Hindlimb muscle (tissue), 1 donor: Measurements from ENCODE around the gene FYB2. TPM values are rescaled to one million over a fixed set of nuclear protein-coding genes. Genes with fewer than 3 reads are reported as not detected.

ENCODE experiments used
- DNase-seq: peaks from one replicate; pipeline ENCODE4 v3.0.0-alpha.2; 2013
- polyA plus RNA-seq: library from polyadenylated mRNA; unstranded; fragments of 120-200 nt; gene quantifications from one replicate; pipeline ENCODE4 v1.2.1, GENCODE V29; 2013; ENCODE audit not compliant: insufficient read length

Gene FYB2
- polyA plus RNA-seq, 1 donor, result 0.59 TPM

DNA sequence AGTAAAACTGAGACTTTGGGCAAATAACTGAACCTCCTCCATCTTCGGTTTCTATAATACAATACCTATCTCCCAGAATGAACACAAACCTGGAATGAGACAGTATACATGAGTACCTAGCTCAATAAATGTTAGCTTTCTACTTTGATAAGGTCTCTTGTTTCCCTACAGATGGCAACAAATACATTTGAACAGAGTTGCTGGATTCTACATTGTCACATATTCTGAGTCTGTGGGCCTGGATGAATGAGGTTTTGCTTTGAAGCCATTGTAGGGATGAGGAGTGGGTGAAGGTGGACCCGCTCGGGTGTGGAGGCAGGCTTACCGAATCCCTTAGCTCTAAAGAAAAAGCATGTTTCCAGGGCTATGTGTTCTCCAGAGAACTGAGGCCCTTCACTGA, 13.9 kb upstream of the FYB2 start:
- no peak for DNase-seq

GRCh38 chr1:56831871-56832693, 12.9 kb upstream of the FYB2 start:
- DNase-seq, result peak; percentile 73

DNA sequence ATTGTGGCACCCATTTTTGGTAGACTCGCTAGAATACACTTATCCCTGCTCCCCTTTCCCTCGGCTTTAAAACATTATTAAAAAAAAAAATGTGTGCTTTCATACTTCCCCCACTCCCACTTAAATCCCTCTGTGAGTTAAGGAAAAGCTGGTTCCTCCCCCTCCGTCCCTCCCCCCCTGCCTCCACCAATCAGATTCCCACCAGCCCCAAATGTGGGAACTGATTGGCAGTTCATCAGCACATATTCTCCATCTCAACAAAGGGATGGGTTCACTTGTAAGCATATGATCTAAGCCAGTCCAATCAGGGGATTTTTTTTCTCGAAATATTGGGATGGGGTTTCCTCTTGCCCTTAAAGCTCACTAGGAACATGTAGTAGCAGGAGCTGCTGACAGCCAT, 10.8 kb upstream of the FYB2 start:
- no peak for DNase-seq

- no peak for DNase-seq
These were observed 8.5 kb upstream of the FYB2 start for GRCh38 chr1:56827711-56828110.

DNA sequence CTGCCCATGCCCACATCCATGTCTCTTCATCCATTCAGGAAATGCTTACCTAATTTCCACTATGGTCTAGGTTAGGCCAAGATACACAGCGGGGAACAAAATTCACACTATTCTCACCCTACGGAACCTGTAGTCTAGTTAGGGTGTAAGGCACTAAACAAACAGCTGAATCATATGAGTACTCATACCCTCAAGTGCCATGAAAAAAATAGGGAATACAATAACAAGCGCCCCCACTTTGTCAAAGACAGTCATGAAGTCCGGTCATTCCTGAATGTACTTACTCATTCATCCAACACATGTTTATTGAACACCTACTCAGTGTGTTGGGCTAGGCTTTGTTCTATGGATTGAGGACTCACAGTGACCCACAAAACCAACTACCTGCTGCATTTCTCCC, 6.2 kb upstream of the FYB2 start:
- no peak for DNase-seq

GRCh38 chr1:56824938-56825337, 5.7 kb upstream of the FYB2 start:
- DNase-seq, result no peak

DNA sequence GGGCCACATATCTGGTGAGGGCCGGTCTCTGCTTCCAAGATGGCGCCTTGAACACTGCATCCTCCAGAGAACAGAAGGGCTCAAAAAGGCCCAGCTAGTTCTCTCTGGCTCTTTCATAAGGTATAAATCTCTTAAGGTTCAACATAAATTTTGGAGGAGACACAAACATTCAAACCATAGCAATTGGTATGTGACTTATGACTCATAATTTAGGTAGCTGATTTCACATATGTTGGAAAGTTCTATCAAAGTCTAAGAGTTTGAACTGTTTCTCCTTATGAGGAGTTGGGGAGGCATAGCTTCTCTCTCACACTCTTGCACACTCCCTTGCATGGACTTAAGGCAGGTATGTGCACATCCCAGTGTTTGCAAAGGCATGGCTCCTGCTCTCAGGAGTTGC, 5.1 kb upstream of the FYB2 start:
- no peak for DNase-seq

DNA sequence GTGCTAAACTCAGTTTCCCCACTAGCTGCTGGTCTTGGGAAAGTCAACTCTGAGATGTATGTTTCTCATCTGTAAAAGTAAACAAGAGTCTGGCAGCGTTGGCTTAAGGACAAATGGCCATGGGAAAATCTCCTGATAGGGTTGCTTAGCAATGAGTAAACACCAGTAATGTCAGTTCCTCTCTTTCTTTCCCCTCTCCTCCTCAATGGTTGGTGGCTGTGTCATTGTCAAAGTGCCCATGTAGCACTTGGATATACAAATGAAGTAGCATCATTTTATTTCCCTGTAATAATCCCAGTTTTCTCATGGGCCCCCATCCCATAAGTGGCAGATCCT, 2.2 kb upstream of the FYB2 start:
- DNase-seq, result no peak

- DNase-seq, result peak; percentile 34
These were observed 1.7 kb upstream of the FYB2 start for GRCh38 chr1:56820755-56821461.

DNA sequence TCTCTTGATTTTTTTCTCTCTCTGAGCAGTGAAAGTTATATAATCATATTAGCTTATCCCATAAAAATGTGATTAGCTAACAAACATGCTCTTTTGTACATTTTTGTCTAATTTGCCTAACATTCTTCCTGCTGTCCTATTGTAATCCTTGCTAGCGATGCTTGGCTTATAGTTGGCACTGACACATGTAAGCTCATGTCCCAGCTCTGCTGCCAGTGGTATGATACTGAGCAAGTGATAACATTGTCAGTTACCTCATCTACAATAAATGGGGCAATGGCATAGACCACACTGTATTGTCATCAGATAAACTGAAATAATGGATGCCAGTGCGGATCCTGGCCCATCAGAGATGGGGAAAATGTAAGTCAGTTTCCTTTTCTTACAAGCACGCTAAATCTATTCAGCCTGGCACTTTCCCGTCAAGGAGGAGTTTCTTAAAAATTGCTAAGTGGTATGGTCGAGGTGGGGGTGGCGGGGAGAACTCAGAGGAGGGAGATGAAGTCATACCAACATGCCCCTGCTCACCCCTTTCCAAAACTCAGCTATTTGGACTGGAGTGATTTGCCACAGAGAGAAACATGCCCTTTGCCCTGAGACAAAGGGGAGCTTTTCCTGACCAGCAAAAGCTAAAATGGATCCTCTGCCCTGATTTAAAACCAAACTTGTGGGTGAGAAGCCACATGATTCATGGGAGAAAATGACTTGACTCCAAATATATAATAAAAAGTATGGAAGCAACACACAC, 1.3 kb downstream of the FYB2 start:
- no peak for DNase-seq

DNA sequence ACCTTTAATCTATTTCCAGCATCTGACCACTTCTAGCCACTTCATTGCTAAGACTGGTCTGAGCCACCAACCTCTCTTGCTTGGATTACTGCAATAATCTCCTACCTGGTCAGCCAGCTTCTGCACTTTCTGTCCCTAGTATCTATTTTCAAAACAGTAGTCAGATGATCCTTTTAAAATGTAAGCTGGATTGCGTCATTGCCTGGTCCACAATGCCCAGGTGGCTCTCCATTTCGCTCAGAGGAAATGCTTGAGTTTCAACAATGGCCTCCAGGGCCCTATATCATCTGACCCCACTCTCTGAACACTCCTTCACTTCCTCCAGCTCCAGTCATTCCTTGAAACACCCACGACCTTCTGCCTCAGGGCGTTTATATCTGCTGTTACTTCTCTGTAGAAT, 2.3 kb downstream of the FYB2 start:
- DNase-seq, result no peak

GRCh38 chr1:56816264-56816663, 2.9 kb downstream of the FYB2 start:
- DNase-seq, result no peak

GRCh38 chr1:56814205-56814604, 5.0 kb downstream of the FYB2 start:
- no peak for DNase-seq

GRCh38 chr1:56811331-56811730, 7.9 kb downstream of the FYB2 start:
- DNase-seq, result no peak

DNA sequence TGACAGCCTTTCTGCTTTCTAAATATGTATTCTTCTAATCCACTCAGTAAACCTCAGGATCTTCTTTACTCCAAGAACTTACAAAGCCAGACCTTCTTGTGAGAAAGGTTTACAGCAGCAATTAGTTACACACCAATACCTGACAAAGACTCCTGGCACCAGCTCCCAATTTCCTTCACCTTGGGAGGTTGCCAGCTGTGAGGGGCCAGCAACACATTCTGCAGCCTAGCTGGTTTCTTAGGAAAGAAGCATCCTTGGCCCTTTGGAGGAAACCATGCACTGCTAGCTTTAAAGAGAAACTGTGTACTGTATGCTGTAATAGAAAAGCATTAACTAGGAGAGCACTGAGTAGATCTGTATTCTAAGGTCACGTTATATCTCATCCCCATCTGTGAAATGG, 10.8 kb downstream of the FYB2 start:
- DNase-seq, result no peak

GRCh38 chr1:56806804-56807203, 12.4 kb downstream of the FYB2 start:
- no peak for DNase-seq

- no peak for DNase-seq
These were observed 15.5 kb downstream of the FYB2 start for GRCh38 chr1:56803561-56804156.

DNA sequence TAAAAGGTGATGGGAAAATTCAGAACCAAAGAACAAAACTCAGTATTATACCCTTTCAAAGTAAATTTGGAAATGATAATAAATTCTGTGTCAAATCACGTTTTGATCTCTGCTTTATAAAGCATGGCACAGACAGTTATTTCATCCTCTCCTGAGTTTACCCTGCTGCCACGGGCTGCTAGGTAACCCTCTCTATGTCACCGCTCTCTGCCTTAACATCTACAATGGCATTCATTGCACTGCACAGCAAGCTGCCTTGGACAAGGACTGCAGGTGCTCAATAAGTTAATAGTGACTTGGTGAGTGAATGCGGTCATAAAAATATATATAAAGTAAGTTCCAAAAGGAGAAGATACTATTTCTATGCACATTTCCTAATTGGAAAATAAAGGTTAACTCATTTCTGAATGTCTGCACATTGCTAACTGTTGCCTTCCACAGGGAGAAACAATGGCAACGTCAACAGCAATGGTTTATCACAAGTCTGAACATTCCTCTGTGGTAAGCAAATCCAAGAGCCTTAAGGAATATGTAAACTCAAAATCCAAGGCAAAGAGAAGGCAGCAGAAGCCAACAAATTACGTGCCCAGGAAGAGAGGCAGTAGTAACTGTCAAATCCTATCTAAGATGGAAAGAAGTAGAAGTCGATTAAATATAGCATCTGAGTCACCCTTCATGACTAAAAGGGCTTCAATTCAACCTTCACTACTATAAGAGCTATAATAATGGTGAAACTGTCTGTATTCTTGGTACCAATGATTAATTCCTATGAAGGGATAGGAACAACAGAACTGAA, 19.4 kb downstream of the FYB2 start:
- DNase-seq, result no peak

DNA sequence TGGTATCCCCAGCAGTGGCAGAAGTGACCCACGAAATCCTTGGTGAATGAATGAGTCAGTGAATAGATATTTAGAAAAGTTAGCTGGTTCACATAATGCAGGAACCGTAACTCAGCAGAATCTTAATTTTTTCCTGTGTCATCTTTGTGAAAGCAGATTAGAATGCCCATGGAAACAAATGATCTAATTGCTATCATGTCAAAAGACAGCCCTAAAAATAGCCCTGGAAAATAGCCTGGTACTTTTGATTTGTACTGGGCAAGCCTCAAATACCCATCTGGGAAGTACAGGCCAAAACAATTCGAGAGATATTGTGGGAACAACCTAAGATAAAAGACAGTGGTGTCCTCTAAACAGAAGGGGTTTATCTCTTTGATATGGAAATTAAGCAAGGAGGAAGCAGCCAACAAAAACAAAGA, 21.1 kb downstream of the FYB2 start:
- DNase-seq, result no peak

DNA sequence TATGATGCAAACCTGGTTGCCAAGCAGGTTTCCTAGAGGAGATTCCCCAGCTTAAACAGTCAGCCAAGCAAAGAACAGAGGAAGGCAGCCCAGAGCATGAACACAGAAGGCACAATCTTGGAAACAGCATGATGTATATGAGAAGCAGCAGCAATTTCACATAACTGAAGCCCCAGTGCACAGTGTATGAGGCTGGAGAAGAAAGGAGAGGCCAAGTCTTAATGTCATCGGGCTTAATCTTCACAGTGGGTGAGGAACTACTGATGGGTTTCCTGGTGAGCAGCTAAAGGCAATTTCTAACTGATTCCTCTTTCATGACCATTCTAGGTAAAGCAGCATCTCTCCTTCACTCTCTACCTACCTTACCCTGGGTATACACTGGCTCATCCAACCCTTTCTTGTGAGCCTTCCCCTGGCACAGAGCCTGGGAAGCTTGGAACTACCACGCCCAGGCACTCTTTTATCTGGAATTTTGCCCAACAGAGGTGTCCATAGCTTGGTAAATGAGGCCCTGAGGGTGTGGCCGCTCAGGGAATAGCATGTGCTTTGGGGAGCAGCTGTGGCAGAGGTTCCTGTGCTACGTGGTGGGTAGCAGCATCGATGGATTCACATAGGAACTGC, 22.0 kb downstream of the FYB2 start:
- no peak for DNase-seq

- no peak for DNase-seq
These were observed 23.3 kb downstream of the FYB2 start for GRCh38 chr1:56795870-56796269.

GRCh38 chr1:56790036-56790435, 29.2 kb downstream of the FYB2 start:
- no peak for DNase-seq
